Activated CD4-positive, alpha-beta T cell treated with anti-CD3 and anti-CD28 coated beads for 36 hours (primary cell): ENCODE data around the gene MRGPRG. TPM values are rescaled to one million over a fixed set of nuclear protein-coding genes. Genes with fewer than 3 reads are reported as not detected.

Source experiments
- ATAC-seq: fragments of 200-7000 bp; cut with Tn5 transposase; one replicate; pipeline ENCODE4 v1.10.0; 2021; ENCODE audit warnings: mild to moderate bottlenecking, moderate library complexity
- CTCF ChIA-PET: fragments of 350-600 bp; sonication (Branson Sonifier 250); formaldehyde crosslinking; loops from one replicate; lab custom pipeline; 2021; ENCODE audit warnings: antibody characterized with exemption; lab: Charles Lee
- POLR2A ChIA-PET: fragments of 350-600 bp; sonication (Branson Sonifier 250); formaldehyde crosslinking; loops from one replicate; lab custom pipeline; 2021; ENCODE audit warnings: antibody characterized with exemption, inconsistent platforms; lab: Charles Lee
- DNase-seq: peaks from one replicate; pipeline ENCODE4 v3.0.0-alpha.2; 2020
- H3K27ac Mint-ChIP-seq: one replicate; pipeline ENCODE4 v1.8.0; 2021; ENCODE audit warnings: mixed read lengths
- H3K27me3 Mint-ChIP-seq: one replicate; pipeline ENCODE4 v1.8.0; 2021; ENCODE audit warnings: mixed read lengths
- H3K36me3 Mint-ChIP-seq: one replicate; pipeline ENCODE4 v1.8.0; 2021; ENCODE audit warnings: low read depth, mixed read lengths
- H3K4me1 Mint-ChIP-seq: one replicate; pipeline ENCODE4 v1.8.0; 2021; ENCODE audit warnings: mixed read lengths
- H3K4me3 Mint-ChIP-seq: one replicate; pipeline ENCODE4 v1.8.0; 2021; ENCODE audit warnings: mild to moderate bottlenecking, moderate library complexity, mixed read lengths
- H3K9me3 Mint-ChIP-seq: one replicate; pipeline ENCODE4 v1.8.0; 2021; ENCODE audit warnings: low read depth, mixed read lengths
- intact Hi-C, 2 experiments: fragments of 100-400 bp; cut with DNase I in 1 of 2; cut with micrococcal nuclease in 1 of 2; formaldehyde crosslinking; loops; one replicate each; pipeline versions ENCODE4 v1.14.2 to v1.15.1; 2022 to 2024; cut with DNase I, micrococcal nuclease
- total RNA-seq, 2 experiments: library from RNA; stranded (reverse); gene quantifications; one replicate each; pipeline ENCODE4 v1.2.3, GENCODE V29; 2021

Gene MRGPRG
- total RNA-seq, 2 experiments from 2014 or later = not detected

DNA sequence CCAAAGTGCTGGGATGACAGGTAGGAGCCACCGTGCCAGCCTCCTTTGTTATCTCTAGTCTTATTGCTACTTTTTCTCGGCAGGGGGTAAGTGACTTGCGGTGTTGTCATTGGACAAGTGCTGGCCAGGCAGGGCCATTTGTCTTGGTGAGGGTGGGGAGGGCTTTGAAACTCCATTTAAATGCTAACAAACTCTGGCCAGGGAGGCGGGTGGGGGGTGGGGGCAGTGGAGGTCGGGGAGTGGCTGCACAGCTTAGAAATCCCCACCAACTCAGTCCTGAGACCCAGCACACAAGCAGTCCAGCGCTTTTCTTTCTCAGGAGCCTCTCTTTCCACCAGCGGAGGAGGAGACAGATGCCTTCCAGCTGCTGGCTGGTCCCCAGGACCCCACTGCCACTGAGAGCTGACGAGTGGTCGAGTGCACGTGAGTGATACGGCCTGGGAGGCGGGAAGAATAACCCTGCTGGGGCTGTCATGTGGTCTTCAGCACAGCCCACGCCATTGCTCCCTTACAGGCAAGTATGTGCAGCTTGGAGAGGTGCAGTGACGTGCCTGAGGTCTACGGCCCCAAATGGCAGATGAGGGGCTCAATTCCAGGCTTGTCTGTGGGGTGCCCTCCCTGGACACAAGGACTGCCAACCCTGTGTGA, 29.3 kb downstream of the MRGPRG start:
- no peaks in the 10 kb centered on the region for H3K27me3 Mint-ChIP-seq
- CTCF ChIA-PET = no interaction called here

GRCh38 chr11:3188496-3189195, 30.0 kb downstream of the MRGPRG start:
- no peaks in the 10 kb centered on the region for H3K27me3 Mint-ChIP-seq
- no peaks in the 10 kb centered on the region for H3K9me3 Mint-ChIP-seq
- ATAC-seq = no peak
- no peak overlapping the region for H3K27ac Mint-ChIP-seq
- H3K36me3 Mint-ChIP-seq = no peaks in the 10 kb centered on the region
- no peak for DNase-seq
- H3K4me1 Mint-ChIP-seq = no peaks in the 10 kb centered on the region
- ChIA-PET CTCF (no interaction called here), POLR2A (no interaction called here)
- intact Hi-C loops = no loop called here
- H3K4me3 Mint-ChIP-seq = no peak overlapping the region

More for the DNA sequence above, 29.3 kb downstream of the MRGPRG start:
- DNase-seq = no peak
- H3K4me1 Mint-ChIP-seq = no peaks in the 10 kb centered on the region
- H3K27ac Mint-ChIP-seq = no peak overlapping the region
- H3K36me3 Mint-ChIP-seq = no peaks in the 10 kb centered on the region
- intact Hi-C loops = no loop called here
- ATAC-seq = no peak
- H3K9me3 Mint-ChIP-seq = no peaks in the 10 kb centered on the region
- H3K4me3 Mint-ChIP-seq = no peak overlapping the region
- POLR2A ChIA-PET = no interaction called here

GRCh38 chr11:3186166-3186953, 32.3 kb downstream of the MRGPRG start:
- no peak overlapping the region for H3K4me3 Mint-ChIP-seq
- ChIA-PET POLR2A (no interaction called here), CTCF (no interaction called here)
- intact Hi-C loops = no loop called here
- no peaks in the 10 kb centered on the region for H3K36me3 Mint-ChIP-seq
- no peaks in the 10 kb centered on the region for H3K27me3 Mint-ChIP-seq
- no peak overlapping the region for H3K27ac Mint-ChIP-seq
- ATAC-seq (no peak), DNase-seq (no peak)
- H3K9me3 Mint-ChIP-seq = no peaks in the 10 kb centered on the region
- H3K4me1 Mint-ChIP-seq = no peaks in the 10 kb centered on the region

DNA sequence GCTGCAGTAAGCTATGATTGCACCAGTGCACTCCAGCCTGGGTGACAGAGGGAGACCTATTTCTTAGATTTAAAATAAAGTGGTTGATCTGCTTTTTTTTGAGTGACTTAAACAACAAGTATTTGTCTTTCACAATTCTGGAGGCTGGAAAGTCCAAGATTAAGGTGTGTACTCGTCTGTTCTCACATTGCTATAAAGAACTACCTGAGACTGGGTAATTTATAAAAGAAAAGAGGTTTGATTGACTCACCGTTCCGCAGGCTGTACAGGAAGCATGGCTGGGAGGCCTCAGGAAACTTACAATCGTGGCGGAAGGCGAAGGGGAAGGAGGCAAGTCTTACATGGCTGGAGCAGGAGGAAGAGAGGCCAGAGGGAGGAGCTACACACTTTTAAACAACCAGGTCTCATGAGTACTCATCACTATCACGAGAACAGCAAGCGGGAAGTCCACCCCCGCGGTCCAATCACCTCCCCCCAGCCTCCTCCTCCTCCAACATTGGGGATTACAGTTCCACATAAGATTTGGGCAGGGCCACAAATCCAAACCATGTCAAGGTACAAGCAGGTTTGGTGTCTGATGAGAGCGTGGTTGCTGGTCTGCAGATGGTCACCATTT, 33.8 kb downstream of the MRGPRG start:
- Mint-ChIP-seq H3K4me1 (no peaks in the 10 kb centered on the region), H3K27ac (no peak overlapping the region), H3K9me3 (no peaks in the 10 kb centered on the region), H3K27me3 (no peaks in the 10 kb centered on the region), H3K4me3 (no peak overlapping the region), H3K36me3 (no peaks in the 10 kb centered on the region)
- ATAC-seq (no peak), DNase-seq (no peak)
- ChIA-PET CTCF (interaction anchor here (0.9 kb wide), 1 partner anchor 15 kb away, joined by 3 read pairs; no protein-coding TSS in a partner anchor), POLR2A (no interaction called here)
- intact Hi-C loops = no loop called here

- no peak overlapping the region for H3K27ac Mint-ChIP-seq
- intact Hi-C loops = no loop called here
- H3K36me3 Mint-ChIP-seq = no peaks in the 10 kb centered on the region
Measured at GRCh38 chr11:3183523-3183922, 35.1 kb downstream of the MRGPRG start.

GRCh38 chr11:3182462-3182852, 36.2 kb downstream of the MRGPRG start:
- Mint-ChIP-seq H3K9me3 (no peaks in the 10 kb centered on the region), H3K36me3 (no peaks in the 10 kb centered on the region), H3K27me3 (no peaks in the 10 kb centered on the region), H3K27ac (no peak overlapping the region), H3K4me1 (no peaks in the 10 kb centered on the region), H3K4me3 (no peak overlapping the region)
- ATAC-seq (no peak), DNase-seq (no peak)
- ChIA-PET POLR2A (no interaction called here), CTCF (no interaction called here)
- intact Hi-C loops = no loop called here

More at GRCh38 chr11:3183523-3183922, 35.1 kb downstream of the MRGPRG start:
- no peak overlapping the region for H3K4me3 Mint-ChIP-seq
- ATAC-seq = no peak
- ChIA-PET CTCF (no interaction called here), POLR2A (no interaction called here)
- no peak for DNase-seq
- H3K4me1 Mint-ChIP-seq = no peaks in the 10 kb centered on the region
- no peaks in the 10 kb centered on the region for H3K9me3 Mint-ChIP-seq
- no peaks in the 10 kb centered on the region for H3K27me3 Mint-ChIP-seq

DNA sequence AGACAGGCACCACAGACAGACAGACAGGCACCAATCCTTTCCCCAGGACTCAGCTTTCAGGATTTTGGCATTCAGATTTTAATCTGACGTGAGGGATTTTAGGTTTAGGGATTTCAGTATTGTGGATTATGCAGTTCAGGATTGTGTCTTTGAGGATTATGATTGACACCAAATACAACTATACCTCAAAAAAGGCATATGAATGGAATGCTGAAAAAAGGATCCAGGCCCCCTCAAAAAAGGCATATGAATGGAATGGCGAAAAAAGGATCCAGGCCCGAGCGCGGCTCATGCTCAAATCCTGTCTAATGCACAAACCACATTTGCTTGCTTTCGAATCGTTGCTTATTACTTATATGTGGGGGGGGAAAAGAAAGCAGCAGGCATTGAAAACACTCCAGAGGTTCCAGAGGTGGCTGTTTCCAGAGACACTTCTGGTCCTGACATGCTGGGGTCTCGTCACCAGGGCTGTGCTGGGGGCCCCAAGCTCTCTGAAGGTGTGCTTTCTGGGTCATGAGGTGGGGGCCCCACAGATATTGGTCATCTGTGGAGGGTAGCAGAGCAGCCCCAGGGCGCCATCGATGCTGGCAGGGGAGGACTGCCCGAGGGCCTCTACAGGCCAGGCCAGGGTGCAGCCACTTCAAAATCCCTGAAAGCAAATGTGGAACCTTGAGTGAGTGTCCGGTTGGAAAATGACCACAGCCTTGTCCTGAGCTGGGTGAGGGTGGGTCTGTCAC, 36.7 kb downstream of the MRGPRG start:
- ATAC-seq (no peak), DNase-seq (no peak)
- Mint-ChIP-seq H3K4me1 (no peaks in the 10 kb centered on the region), H3K36me3 (no peaks in the 10 kb centered on the region), H3K27ac (no peak overlapping the region), H3K4me3 (no peak overlapping the region), H3K9me3 (no peaks in the 10 kb centered on the region), H3K27me3 (no peaks in the 10 kb centered on the region)
- CTCF ChIA-PET = no interaction called here
- POLR2A ChIA-PET = no interaction called here
- intact Hi-C loops = no loop called here

GRCh38 chr11:3180869-3181268, 37.7 kb downstream of the MRGPRG start:
- Mint-ChIP-seq H3K27me3 (no peaks in the 10 kb centered on the region), H3K27ac (no peak overlapping the region), H3K36me3 (no peaks in the 10 kb centered on the region), H3K4me3 (no peak overlapping the region), H3K4me1 (no peaks in the 10 kb centered on the region), H3K9me3 (peaks cover 4% of the 10 kb centered on the region)
- intact Hi-C loops = no loop called here
- ChIA-PET POLR2A (no interaction called here), CTCF (no interaction called here)
- DNase-seq (no peak), ATAC-seq (no peak)

- ChIA-PET CTCF (interaction anchor here (0.6 kb wide), 1 partner anchor 66 kb away, joined by 4 read pairs; no protein-coding TSS in a partner anchor), POLR2A (no interaction called here)
- Mint-ChIP-seq H3K9me3 (peaks cover 7% of the 10 kb centered on the region), H3K27me3 (peaks cover 2% of the 10 kb centered on the region), H3K27ac (no peak overlapping the region), H3K4me3 (no peak overlapping the region), H3K36me3 (no peaks in the 10 kb centered on the region), H3K4me1 (no peaks in the 10 kb centered on the region)
- no peak for ATAC-seq
- intact Hi-C loops = no loop called here
- DNase-seq = no peak
Measured at GRCh38 chr11:3178349-3178748, 40.3 kb downstream of the MRGPRG start.

DNA sequence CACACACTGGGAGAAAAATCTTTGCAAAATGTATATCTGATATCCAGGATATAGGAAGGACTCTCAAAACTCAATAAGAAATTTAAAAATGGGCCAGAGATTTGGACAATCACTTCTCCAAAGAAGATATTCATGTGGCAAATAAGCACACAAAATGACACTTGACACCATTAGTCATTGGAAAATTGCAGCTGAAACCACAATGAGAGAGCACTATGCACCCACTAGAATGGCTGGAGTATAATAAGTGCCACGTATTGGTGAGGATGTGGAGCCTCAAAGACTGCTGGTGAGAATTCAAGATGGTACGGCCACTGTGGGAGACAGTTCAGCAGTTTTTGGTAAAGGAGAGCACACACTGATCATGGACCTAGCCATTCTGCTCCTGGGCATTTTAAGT, 40.7 kb downstream of the MRGPRG start:
- CTCF ChIA-PET = no interaction called here
- Mint-ChIP-seq H3K27me3 (peaks cover 2% of the 10 kb centered on the region), H3K4me3 (no peak overlapping the region), H3K36me3 (no peaks in the 10 kb centered on the region), H3K27ac (no peak overlapping the region), H3K4me1 (no peaks in the 10 kb centered on the region), H3K9me3 (peaks cover 7% of the 10 kb centered on the region)
- intact Hi-C loops = no loop called here
- no peak for DNase-seq
- POLR2A ChIA-PET = no interaction called here
- no peak for ATAC-seq

DNA sequence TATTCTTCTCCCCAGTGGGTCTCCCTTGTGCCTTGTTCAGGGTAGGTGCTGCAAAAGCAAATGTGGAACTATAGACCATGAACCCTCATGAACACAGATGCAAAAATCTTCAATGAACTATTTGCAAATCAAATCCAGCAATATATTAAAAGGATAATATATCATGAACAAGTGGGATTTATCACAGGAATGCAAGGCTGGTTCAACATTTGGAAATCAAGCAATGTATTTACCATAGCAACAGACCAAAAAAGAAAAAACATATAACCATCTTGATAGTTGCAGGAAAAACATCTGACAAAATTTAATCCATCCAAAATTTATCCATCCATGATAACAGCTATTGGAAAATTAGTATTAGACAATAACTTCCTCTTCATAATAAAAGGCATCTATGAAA, 42.1 kb downstream of the MRGPRG start:
- peaks cover 7% of the 10 kb centered on the region for H3K9me3 Mint-ChIP-seq
- CTCF ChIA-PET = no interaction called here
- DNase-seq (no peak), ATAC-seq (no peak)
- peaks cover 6% of the 10 kb centered on the region for H3K27me3 Mint-ChIP-seq
- H3K4me3 Mint-ChIP-seq = no peak overlapping the region
- POLR2A ChIA-PET = no interaction called here
- peaks cover 5% of the 10 kb centered on the region for H3K4me1 Mint-ChIP-seq
- intact Hi-C loops = no loop called here
- H3K36me3 Mint-ChIP-seq = no peaks in the 10 kb centered on the region
- H3K27ac Mint-ChIP-seq = no peak overlapping the region
